HepG2 (cell line): ENCODE measurements around the gene TIAM1. TPM values are rescaled to one million over a fixed set of nuclear protein-coding genes. Genes with fewer than 3 reads are reported as not detected.
A peak's percentile ranks its signal among the peaks of the same experiment; 100 is the strongest.

Source experiments
- ATAC-seq: fragments of 200-7000 bp; cut with Tn5 transposase; 3 replicates; pipeline ENCODE4 v1.9.1; 2020; ENCODE audit warnings: mild to moderate bottlenecking, moderate library complexity
- BruUV-seq: library from RNA; stranded (reverse); fragments of 400-500 nt; replicated peaks from 2 replicates; lab custom pipeline; 2021; lab: Mats Ljungman, UMichigan
- CTCF ChIA-PET: fragments of 300-600 bp; formaldehyde crosslinking; extraction: SDS; loops from one replicate; lab custom pipeline; 2021; ENCODE audit warnings: low total read pairs, inconsistent platforms, low intra/inter-chr PET ratio; lab: Yijun Ruan, JAX
- POLR2A ChIA-PET: fragments of 350-600 bp; sonication (Branson Sonifier 250); formaldehyde crosslinking; loops from one replicate; lab custom pipeline; 2020; ENCODE audit warnings: antibody characterized with exemption, inconsistent platforms; lab: Yijun Ruan, JAX
- DNase-seq: peaks from one replicate; pipeline ENCODE4 v3.0.0-alpha.2; 2015; ENCODE audit warnings: low spot score
- FAIRE-seq: peaks from 3 replicates; lab custom pipeline; 2011; peaks lifted over from hg19 to GRCh38; lab: Jason Lieb, UNC
- H2AFZ ChIP-seq: one replicate; pipeline ENCODE4 v1.6.1; 2011; ENCODE audit warnings: low read length, inconsistent platforms
- H3K27ac ChIP-seq: fragments of 300-600 bp; 3 replicates; pipeline ENCODE4 v1.8.0; 2011; ENCODE audit warnings: mixed run types, mild to moderate bottlenecking, mixed read lengths, low read length, inconsistent platforms; ENCODE audit not compliant: insufficient read depth; ENCODE audit errors: extremely low read length
- H3K27me3 ChIP-seq, 2 experiments: fragments of 200-600 bp in 1 of 2; 2 replicates in 1 of 2; 3 replicates in 1 of 2; pipeline versions ENCODE4 v1.6.0 to v1.8.0; 2011; ENCODE audit warnings: low read length in 2 of 2, mild to moderate bottlenecking in 2 of 2, moderate library complexity in 2 of 2, inconsistent platforms in 1 of 2; ENCODE audit not compliant: insufficient read depth in 2 of 2, control insufficient read depth in 1 of 2
- H3K36me3 ChIP-seq, 2 experiments: fragments of 200-600 bp in 1 of 2; replicated peaks in 1 of 2; 2 replicates in 1 of 2; 3 replicates in 1 of 2; pipeline versions ENCODE4 v1.5.1 to v1.8.0; 2011; ENCODE audit warnings: low read length in 2 of 2, inconsistent platforms in 1 of 2; ENCODE audit not compliant: insufficient read depth in 2 of 2, control insufficient read depth in 1 of 2
- H3K4me1 ChIP-seq: 2 replicates; pipeline ENCODE4 v1.5.1; 2012; ENCODE audit warnings: low read length, inconsistent platforms; ENCODE audit not compliant: insufficient read depth
- H3K4me2 ChIP-seq: 2 replicates; pipeline ENCODE4 v1.6.0; 2011; ENCODE audit warnings: low read depth, low read length, inconsistent platforms
- H3K4me3 ChIP-seq, 3 experiments: fragments of 200-600 bp in 1 of 3; sonication (generic), shearing (Covaris generic) in 1 of 3; replicated peaks in 1 of 3; 2 replicates each; pipeline ENCODE4 v1.5.1; 2011 to 2016; ENCODE audit warnings: low read length in 3 of 3, inconsistent platforms in 2 of 3, low read depth in 2 of 3, mild to moderate bottlenecking in 2 of 3, control low read depth in 1 of 3, mixed read lengths in 1 of 3; ENCODE audit not compliant: insufficient read depth in 1 of 3
- H3K79me2 ChIP-seq: one replicate; pipeline ENCODE4 v1.6.1; 2011; ENCODE audit warnings: low read length, inconsistent platforms; ENCODE audit not compliant: insufficient read depth
- H3K9ac ChIP-seq: 2 replicates; pipeline ENCODE4 v1.6.0; 2011; ENCODE audit warnings: mild to moderate bottlenecking, low read depth, low read length, inconsistent platforms; ENCODE audit not compliant: insufficient read depth
- H3K9me3 ChIP-seq: 2 replicates; pipeline ENCODE4 v1.5.1; 2012; ENCODE audit warnings: mild to moderate bottlenecking, low read length
- H4K20me1 ChIP-seq: 2 replicates; pipeline ENCODE4 v1.6.0; 2011; ENCODE audit warnings: inconsistent platforms, mild to moderate bottlenecking, low read length, moderate library complexity; ENCODE audit not compliant: insufficient read depth
- ADNP ChIP-seq: sonication (generic); formaldehyde crosslinking; IDR thresholded peaks from 2 replicates; pipeline ENCODE4 v1.4.0; 2020; ENCODE audit warnings: missing genetic modification reagents
- CAMTA2 ChIP-seq: sonication (generic); formaldehyde crosslinking; IDR thresholded peaks from 2 replicates; pipeline ENCODE4 v1.4.0; 2020; ENCODE audit warnings: mild to moderate bottlenecking, missing genetic modification reagents, borderline replicate concordance
- GABPA ChIP-seq, 2 experiments: IDR thresholded peaks; 2 replicates each; pipeline ENCODE4 v1.6.1; 2011 to 2016; ENCODE audit warnings: low read depth in 2 of 2, low read length in 1 of 2, missing biosample characterization in 1 of 2, missing genetic modification characterization in 1 of 2
- GMEB1 ChIP-seq: sonication (generic); formaldehyde crosslinking; IDR thresholded peaks from 2 replicates; pipeline ENCODE4 v1.5.1; 2020; ENCODE audit warnings: missing genetic modification reagents, mild to moderate bottlenecking, borderline replicate concordance
- HDAC1 ChIP-seq: sonication (generic); formaldehyde crosslinking; IDR thresholded peaks from 2 replicates; pipeline ENCODE4 v1.5.1; 2020; ENCODE audit warnings: mild to moderate bottlenecking, missing genetic modification reagents
- MAFF ChIP-seq: IDR thresholded peaks from 2 replicates; pipeline ENCODE4 v1.6.1; 2011; ENCODE audit warnings: low read depth, low read length, improper control_type of control experiment
- MAFK ChIP-seq, 2 experiments: IDR thresholded peaks in 1 of 2; conservative IDR thresholded peaks in 1 of 2; 2 replicates each; pipeline ENCODE4 v1.6.1; 2011; ENCODE audit warnings: improper control_type of control experiment in 2 of 2, low read length in 2 of 2
- MED8 ChIP-seq: sonication (generic); formaldehyde crosslinking; IDR thresholded peaks from 2 replicates; pipeline ENCODE4 v1.8.1; 2023; ENCODE audit warnings: mild to moderate bottlenecking, missing genetic modification reagents; ENCODE audit not compliant: insufficient replicate concordance
- NFE2L1 ChIP-seq: sonication (generic); formaldehyde crosslinking; IDR thresholded peaks from 2 replicates; pipeline ENCODE4 v1.4.0; 2020; ENCODE audit warnings: missing genetic modification reagents, mild to moderate bottlenecking, borderline replicate concordance
- RAD21 ChIP-seq: fragments of 450-650 bp; formaldehyde crosslinking; IDR thresholded peaks from 2 replicates; pipeline ENCODE4 v1.5.0; 2020; ENCODE audit warnings: mild to moderate bottlenecking
- SNAPC5 ChIP-seq: sonication (generic); formaldehyde crosslinking; IDR thresholded peaks from 2 replicates; pipeline ENCODE4 v1.8.1; 2023; ENCODE audit warnings: mild to moderate bottlenecking, missing genetic modification reagents, borderline replicate concordance
- WGBS: methylation state at CpG from one replicate; pipeline ENCODE4 v1.1.6; 2017; ENCODE audit warnings: low lambda C conversion rate; 5-methylcytosine and 5-hydroxymethylcytosine counted together
- in situ Hi-C: cut with HindIII; loops from 2 replicates; pipeline ENCODE4 v1.10.0; 2017; ENCODE audit warnings: low pct_unique_long_range_greater_than_20kb; ENCODE audit not compliant: extremely low pct_ligation_motif_present
- intact Hi-C: fragments of 100-400 bp; cut with micrococcal nuclease; formaldehyde crosslinking; loops from one replicate; pipeline ENCODE4 v1.10.0; 2022; ENCODE audit not compliant: unreplicated experiment
- polyA plus RNA-seq, 8 experiments: library from polyadenylated mRNA; depleted of rRNA in 3 of 8; stranded (reverse) in 7 of 8; unstranded in 1 of 8; fragments of >200 nt; fragmentation: Illumina TruSeq in 4 of 8; extraction: Trizol in 4 of 8; gene quantifications; 2 replicates each; pipeline versions ENCODE4 v1.2.1 to v1.2.3, GENCODE V29; 2011 to 2016; ENCODE audit warnings: low read depth in 4 of 8, missing spikeins in 1 of 8, mixed read lengths in 1 of 8; ENCODE audit not compliant: insufficient read depth in 1 of 8
- total RNA-seq, 5 experiments: library from RNA; depleted of rRNA; stranded (reverse); fragments of >200 nt; fragmentation: Illumina TruSeq; extraction: Trizol; gene quantifications; 2 replicates each; pipeline ENCODE4 v1.2.3, GENCODE V29; 2016; ENCODE audit warnings: low read depth in 1 of 5
- TF ChIP-seq, protein P1 (sequence below): sonication (generic); formaldehyde crosslinking; IDR thresholded peaks from 2 replicates; pipeline ENCODE4 v1.5.0; 2020; ENCODE audit warnings: mild to moderate bottlenecking, missing genetic modification reagents
- TF ChIP-seq, protein P2 (sequence below): sonication (generic); formaldehyde crosslinking; IDR thresholded peaks from 2 replicates; pipeline ENCODE4 v1.4.0; 2020; ENCODE audit warnings: mild to moderate bottlenecking, missing genetic modification reagents

TIAM1 gene
- total and polyA plus RNA-seq, 2 of the 13 experiments (the other 11 are each of a cell fraction or from before 2014, with no cell fraction given): 0.13 to 0.24 TPM

GRCh38 chr21:31140025-31140424, 204.0 kb downstream of the TIAM1 start (continued):
- TF ChIP-seq, protein P1, sequence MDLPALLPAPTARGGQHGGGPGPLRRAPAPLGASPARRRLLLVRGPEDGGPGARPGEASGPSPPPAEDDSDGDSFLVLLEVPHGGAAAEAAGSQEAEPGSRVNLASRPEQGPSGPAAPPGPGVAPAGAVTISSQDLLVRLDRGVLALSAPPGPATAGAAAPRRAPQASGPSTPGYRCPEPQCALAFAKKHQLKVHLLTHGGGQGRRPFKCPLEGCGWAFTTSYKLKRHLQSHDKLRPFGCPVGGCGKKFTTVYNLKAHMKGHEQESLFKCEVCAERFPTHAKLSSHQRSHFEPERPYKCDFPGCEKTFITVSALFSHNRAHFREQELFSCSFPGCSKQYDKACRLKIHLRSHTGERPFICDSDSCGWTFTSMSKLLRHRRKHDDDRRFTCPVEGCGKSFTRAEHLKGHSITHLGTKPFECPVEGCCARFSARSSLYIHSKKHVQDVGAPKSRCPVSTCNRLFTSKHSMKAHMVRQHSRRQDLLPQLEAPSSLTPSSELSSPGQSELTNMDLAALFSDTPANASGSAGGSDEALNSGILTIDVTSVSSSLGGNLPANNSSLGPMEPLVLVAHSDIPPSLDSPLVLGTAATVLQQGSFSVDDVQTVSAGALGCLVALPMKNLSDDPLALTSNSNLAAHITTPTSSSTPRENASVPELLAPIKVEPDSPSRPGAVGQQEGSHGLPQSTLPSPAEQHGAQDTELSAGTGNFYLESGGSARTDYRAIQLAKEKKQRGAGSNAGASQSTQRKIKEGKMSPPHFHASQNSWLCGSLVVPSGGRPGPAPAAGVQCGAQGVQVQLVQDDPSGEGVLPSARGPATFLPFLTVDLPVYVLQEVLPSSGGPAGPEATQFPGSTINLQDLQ (CRISPR knock-in tag): no peak

GRCh38 chr21:31137960-31138359, 206.1 kb downstream of the TIAM1 start:
- no TSS peak for BruUV-seq
- Histone ChIP-seq H3K9me3 (no peaks in the 10 kb centered on the region), H3K27ac (no peak overlapping the region), H3K36me3 (no peaks in the 10 kb centered on the region), H3K4me3 (no peak overlapping the region), H3K4me1 (no peaks in the 10 kb centered on the region), H3K9ac (no peak overlapping the region), H4K20me1 (no peaks in the 10 kb centered on the region), H3K79me2 (no peaks in the 10 kb centered on the region), H3K27me3 (no peaks in the 10 kb centered on the region; a peak in 1 of 5 replicates), H3K4me2 (no peak overlapping the region), H2AFZ (no peak overlapping the region)
- ChIA-PET CTCF (no interaction called here), POLR2A (no interaction called here)
- intact Hi-C loops: no loop called here
- TF ChIP-seq GMEB1 (no peak), NFE2L1 (no peak), HDAC1 (CRISPR knock-in tag) (no peak), ADNP (CRISPR knock-in tag) (no peak), MED8 (CRISPR knock-in tag) (no peak), CAMTA2 (CRISPR knock-in tag) (no peak), GABPA (IDR thresholded peaks at IDR 0.05; ENCODE audit: low read depth, low read length) (no peak), GABPA (CRISPR knock-in tag; IDR thresholded peaks at IDR 0.05; ENCODE audit: low read depth) (no peak), MAFF (peak; percentile 74), RAD21 (CRISPR knock-in tag) (no peak), MAFK (conservative IDR thresholded peaks at IDR 0.05 in 1 of 2, IDR thresholded peaks at IDR 0.05 in 1 of 2; ENCODE audit: low read length in 2 of 2) (peak; percentile 58 to 80; a peak in 3 of 4 replicates), SNAPC5 (CRISPR knock-in tag) (no peak)
- TF ChIP-seq, protein P2, sequence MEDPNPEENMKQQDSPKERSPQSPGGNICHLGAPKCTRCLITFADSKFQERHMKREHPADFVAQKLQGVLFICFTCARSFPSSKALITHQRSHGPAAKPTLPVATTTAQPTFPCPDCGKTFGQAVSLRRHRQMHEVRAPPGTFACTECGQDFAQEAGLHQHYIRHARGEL: no peak
- ATAC-seq: no peak
- 0% methylated on average over 1 of the region's 1 CpG for WGBS
- FAIRE-seq: no peak
- in situ Hi-C loops: no loop called here
- DNase-seq: no peak
